OCI-LY3 (cell line): ENCODE measurements around the gene PTPRN2.

Experiments used
- H2AFZ ChIP-seq: fragments of 200-600, 300-600 bp; shearing (Covaris generic); 2 replicates; pipeline ENCODE4 v1.6.0; 2014; ENCODE audit warnings: antibody characterized with exemption, low read depth, low read length
- H3K27ac ChIP-seq: fragments of 200-600, 300-600 bp; sonication (generic); 2 replicates; pipeline ENCODE4 v1.5.1; 2014; ENCODE audit warnings: mild to moderate bottlenecking, low read length, moderate library complexity, mixed read lengths
- H3K27me3 ChIP-seq: fragments of 200-600, 300-600 bp; sonication (generic); 2 replicates; pipeline ENCODE4 v1.6.1; 2014; ENCODE audit warnings: low read depth, low read length, mixed read lengths
- H3K36me3 ChIP-seq: fragments of 200-600, 300-600 bp; sonication (generic); replicated peaks from 2 replicates; pipeline ENCODE3; 2014; ENCODE audit warnings: low read depth, low read length, mixed read lengths
- H3K4me1 ChIP-seq: fragments of 300-600, 200-600 bp; sonication (generic); 2 replicates; pipeline ENCODE4 v1.6.1; 2014; ENCODE audit warnings: low read length, mixed read lengths
- H3K4me2 ChIP-seq: fragments of 200-600, 300-600 bp; sonication (generic); 2 replicates; pipeline ENCODE4 v1.6.1; 2014; ENCODE audit warnings: low read length, mixed read lengths
- H3K4me3 ChIP-seq: fragments of 300-600, 200-600 bp; sonication (generic); 2 replicates; pipeline ENCODE4 v1.5.1; 2014; ENCODE audit warnings: antibody characterized with exemption, mild to moderate bottlenecking, low read length, moderate library complexity
- H3K79me2 ChIP-seq: fragments of 300-600, 200-600 bp; shearing (Covaris generic); 2 replicates; pipeline ENCODE4 v1.6.1; 2014; ENCODE audit warnings: mild to moderate bottlenecking, low read length, mixed read lengths
- H3K9ac ChIP-seq: fragments of 300-600, 200-600 bp; shearing (Covaris generic); 2 replicates; pipeline ENCODE4 v1.6.0; 2014; ENCODE audit warnings: mild to moderate bottlenecking, low read length, moderate library complexity
- H3K9me3 ChIP-seq: fragments of 200-600, 300-600 bp; shearing (Covaris generic); 2 replicates; pipeline ENCODE4 v1.6.1; 2014; ENCODE audit warnings: low read length, mixed read lengths; ENCODE audit not compliant: insufficient read depth
- H4K20me1 ChIP-seq: fragments of 200-600, 300-600 bp; sonication (generic); 2 replicates; pipeline ENCODE4 v1.6.1; 2016; ENCODE audit warnings: low read length, mixed read lengths; ENCODE audit not compliant: insufficient read depth
- EZH2phosphoT487 ChIP-seq: fragments of 200-600 bp; shearing (Covaris generic); IDR thresholded peaks from 2 replicates; pipeline ENCODE4 v1.6.1; 2018; ENCODE audit warnings: antibody characterized with exemption, mixed run types, low read depth
- TF ChIP-seq, protein P1 (sequence below): fragments of 200-600, 300-600 bp; sonication (generic); IDR thresholded peaks from 2 replicates; pipeline ENCODE4 v1.5.1; 2014; ENCODE audit warnings: antibody characterized with exemption, low read length, low read depth

The PTPRN2 gene

GRCh38 chr7:157557263-157557662, 1030.4 kb downstream of the PTPRN2 start:
- Histone ChIP-seq H3K4me1 (no peaks in the 10 kb centered on the region), H3K79me2 (no peaks in the 10 kb centered on the region), H3K27ac (no peak overlapping the region), H3K27me3 (no peaks in the 10 kb centered on the region), H3K36me3 (no peaks in the 10 kb centered on the region), H3K9ac (no peak overlapping the region), H2AFZ (no peak overlapping the region), H3K4me3 (no peak overlapping the region), H3K9me3 (no peaks in the 10 kb centered on the region), H3K4me2 (no peak overlapping the region), H4K20me1 (no peaks in the 10 kb centered on the region)
- TF ChIP-seq EZH2phosphoT487: no peak
- TF ChIP-seq, protein P1, sequence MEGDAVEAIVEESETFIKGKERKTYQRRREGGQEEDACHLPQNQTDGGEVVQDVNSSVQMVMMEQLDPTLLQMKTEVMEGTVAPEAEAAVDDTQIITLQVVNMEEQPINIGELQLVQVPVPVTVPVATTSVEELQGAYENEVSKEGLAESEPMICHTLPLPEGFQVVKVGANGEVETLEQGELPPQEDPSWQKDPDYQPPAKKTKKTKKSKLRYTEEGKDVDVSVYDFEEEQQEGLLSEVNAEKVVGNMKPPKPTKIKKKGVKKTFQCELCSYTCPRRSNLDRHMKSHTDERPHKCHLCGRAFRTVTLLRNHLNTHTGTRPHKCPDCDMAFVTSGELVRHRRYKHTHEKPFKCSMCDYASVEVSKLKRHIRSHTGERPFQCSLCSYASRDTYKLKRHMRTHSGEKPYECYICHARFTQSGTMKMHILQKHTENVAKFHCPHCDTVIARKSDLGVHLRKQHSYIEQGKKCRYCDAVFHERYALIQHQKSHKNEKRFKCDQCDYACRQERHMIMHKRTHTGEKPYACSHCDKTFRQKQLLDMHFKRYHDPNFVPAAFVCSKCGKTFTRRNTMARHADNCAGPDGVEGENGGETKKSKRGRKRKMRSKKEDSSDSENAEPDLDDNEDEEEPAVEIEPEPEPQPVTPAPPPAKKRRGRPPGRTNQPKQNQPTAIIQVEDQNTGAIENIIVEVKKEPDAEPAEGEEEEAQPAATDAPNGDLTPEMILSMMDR: no peak

- TF ChIP-seq, protein P1: no peak
- TF ChIP-seq EZH2phosphoT487: no peak
Observed at GRCh38 chr7:157556642-157556944, 1031.0 kb downstream of the PTPRN2 start.

GRCh38 chr7:157555944-157556641, 1031.5 kb downstream of the PTPRN2 start:
- Histone ChIP-seq H3K4me1 (no peaks in the 10 kb centered on the region), H3K9me3 (no peaks in the 10 kb centered on the region), H3K27ac (no peak overlapping the region), H3K9ac (no peak overlapping the region), H4K20me1 (no peaks in the 10 kb centered on the region), H3K4me3 (no peak overlapping the region), H3K36me3 (no peaks in the 10 kb centered on the region), H3K27me3 (no peaks in the 10 kb centered on the region), H3K79me2 (no peaks in the 10 kb centered on the region), H2AFZ (no peak overlapping the region), H3K4me2 (no peak overlapping the region)
- TF ChIP-seq EZH2phosphoT487: no peak

More at GRCh38 chr7:157556642-157556944, 1031.0 kb downstream of the PTPRN2 start:
- no peaks in the 10 kb centered on the region for H4K20me1 ChIP-seq
- no peak overlapping the region for H3K4me2 ChIP-seq
- no peaks in the 10 kb centered on the region for H3K9me3 ChIP-seq
- H3K4me1 ChIP-seq: no peaks in the 10 kb centered on the region
- no peaks in the 10 kb centered on the region for H3K27me3 ChIP-seq
- H3K27ac ChIP-seq: no peak overlapping the region
- H3K36me3 ChIP-seq: no peaks in the 10 kb centered on the region
- H2AFZ ChIP-seq: no peak overlapping the region
- H3K9ac ChIP-seq: no peak overlapping the region
- no peak overlapping the region for H3K4me3 ChIP-seq
- H3K79me2 ChIP-seq: no peaks in the 10 kb centered on the region

- H3K4me3 ChIP-seq: no peak overlapping the region
- H3K9me3 ChIP-seq: no peaks in the 10 kb centered on the region
- H3K9ac ChIP-seq: no peak overlapping the region
- H3K27me3 ChIP-seq: no peaks in the 10 kb centered on the region
- no peak for TF ChIP-seq EZH2phosphoT487
- TF ChIP-seq, protein P1: no peak
- no peaks in the 10 kb centered on the region for H3K4me1 ChIP-seq
- H3K27ac ChIP-seq: no peak overlapping the region
- H4K20me1 ChIP-seq: no peaks in the 10 kb centered on the region
- no peak overlapping the region for H3K4me2 ChIP-seq
- no peaks in the 10 kb centered on the region for H3K79me2 ChIP-seq
- H2AFZ ChIP-seq: no peak overlapping the region
- no peaks in the 10 kb centered on the region for H3K36me3 ChIP-seq
Observed at GRCh38 chr7:157555313-157555712, 1032.3 kb downstream of the PTPRN2 start.
